Endothelial cell of umbilical vein (primary cell): ENCODE results near the gene IKZF1. TPM values are rescaled to one million over a fixed set of nuclear protein-coding genes. Genes with fewer than 3 reads are reported as not detected.

Experiments used
- BruUV-seq: library from RNA; stranded (reverse); fragments of 400-500 nt; replicated peaks from 2 replicates; lab custom pipeline; 2021; lab: Mats Ljungman, UMichigan
- CTCF ChIA-PET: fragments of 300-600, 350-600 bp; sonication (Branson Sonifier 250); formaldehyde crosslinking; loops from one replicate; lab custom pipeline; 2021; ENCODE audit warnings: antibody characterized with exemption, inconsistent platforms; lab: Charles Lee
- POLR2A ChIA-PET: fragments of 300-600, 350-600 bp; sonication (Branson Sonifier 250); formaldehyde crosslinking; loops from one replicate; lab custom pipeline; 2021; ENCODE audit warnings: antibody characterized with exemption, inconsistent platforms; lab: Charles Lee
- DNase-seq: peaks from one replicate; pipeline ENCODE4 v3.0.0-alpha.2; 2011; ENCODE audit warnings: low read depth, low spot score
- FAIRE-seq: peaks from 2 replicates; lab custom pipeline; 2011; peaks lifted over from hg19 to GRCh38; lab: Jason Lieb, UNC
- H2AFZ ChIP-seq: 2 replicates; pipeline ENCODE4 v1.6.0; 2012; ENCODE audit warnings: low read depth, low read length, control low read depth, inconsistent platforms
- H3K27ac ChIP-seq: 2 replicates; pipeline ENCODE4 v1.5.1; 2011; ENCODE audit warnings: low read depth, mild to moderate bottlenecking, control low read depth, low read length, moderate library complexity; ENCODE audit not compliant: insufficient read depth
- H3K27me3 ChIP-seq, 2 experiments: 2 replicates each; pipeline versions ENCODE4 v1.6.0 to v1.6.1; 2011; ENCODE audit warnings: low read length in 2 of 2, mixed read lengths in 1 of 2; ENCODE audit not compliant: control insufficient read depth in 2 of 2, insufficient read depth in 2 of 2
- H3K36me3 ChIP-seq, 2 experiments: 2 replicates in 1 of 2; 3 replicates in 1 of 2; pipeline ENCODE4 v1.5.1; 2011; ENCODE audit warnings: low read length in 2 of 2, mild to moderate bottlenecking in 1 of 2, moderate library complexity in 1 of 2; ENCODE audit not compliant: control insufficient read depth in 2 of 2, insufficient read depth in 2 of 2; ENCODE audit errors: extremely low read depth in 1 of 2
- H3K4me1 ChIP-seq: 3 replicates; pipeline ENCODE4 v1.5.1; 2011; ENCODE audit warnings: mild to moderate bottlenecking, low read length; ENCODE audit not compliant: control insufficient read depth, insufficient read depth; ENCODE audit errors: extremely low read depth
- H3K4me2 ChIP-seq: 2 replicates; pipeline ENCODE4 v1.6.1; 2011; ENCODE audit warnings: low read length, control low read depth, mixed read lengths; ENCODE audit not compliant: insufficient read depth
- H3K4me3 ChIP-seq, 3 experiments: fragments of 200-600 bp in 1 of 3; sonication (generic), shearing (Covaris generic) in 1 of 3; replicated peaks in 1 of 3; 2 replicates each; pipeline ENCODE4 v1.5.1; 2011 to 2016; ENCODE audit warnings: control low read depth in 3 of 3, low read length in 3 of 3, mild to moderate bottlenecking in 2 of 3, inconsistent platforms in 1 of 3, low read depth in 1 of 3, moderate library complexity in 1 of 3; ENCODE audit not compliant: insufficient read depth in 1 of 3
- H3K79me2 ChIP-seq: 2 replicates; pipeline ENCODE4 v1.6.0; 2012; ENCODE audit warnings: low read length, inconsistent platforms; ENCODE audit not compliant: control insufficient read depth, insufficient read depth
- H3K9ac ChIP-seq: replicated peaks from 2 replicates; pipeline ENCODE3; 2011; ENCODE audit warnings: low read length, control low read depth; ENCODE audit not compliant: insufficient read depth; ENCODE audit errors: extremely low read depth
- H3K9me1 ChIP-seq: replicated peaks from 3 replicates; pipeline ENCODE4 v1.6.0; 2011; ENCODE audit warnings: mild to moderate bottlenecking, low read length; ENCODE audit not compliant: control insufficient read depth, insufficient read depth; ENCODE audit errors: extremely low read depth
- H3K9me3 ChIP-seq: replicated peaks from 2 replicates; pipeline ENCODE4 v1.5.1; 2012; ENCODE audit warnings: low read length, inconsistent platforms; ENCODE audit not compliant: control insufficient read depth, insufficient read depth
- H4K20me1 ChIP-seq: replicated peaks from 2 replicates; pipeline ENCODE3; 2011; ENCODE audit warnings: mild to moderate bottlenecking, low read length; ENCODE audit not compliant: control insufficient read depth, insufficient read depth; ENCODE audit errors: extremely low read depth
- CTCF ChIP-seq, 2 donors: IDR thresholded peaks; 1 replicate in 1 of 2; 2 replicates in 1 of 2; pipeline ENCODE4 v1.5.1; 2011; ENCODE audit warnings: low read length in 2 of 2, mild to moderate bottlenecking in 2 of 2, moderate library complexity in 2 of 2, control low read depth in 1 of 2, inconsistent platforms in 1 of 2, low read depth in 1 of 2; ENCODE audit not compliant: insufficient read depth in 1 of 2; ENCODE audit errors: extremely low read depth in 1 of 2
- EZH2 ChIP-seq: IDR thresholded peaks from 2 replicates; pipeline ENCODE4 v1.6.1; 2012; ENCODE audit warnings: borderline replicate concordance, low read depth, mild to moderate bottlenecking, moderate library complexity, low read length, inconsistent platforms; ENCODE audit not compliant: severe bottlenecking
- FOS ChIP-seq: IDR thresholded peaks from 2 replicates; pipeline ENCODE4 v1.6.1; 2011; ENCODE audit warnings: mild to moderate bottlenecking, low read length, moderate library complexity, borderline replicate concordance; ENCODE audit not compliant: insufficient read depth
- GATA2 ChIP-seq: IDR thresholded peaks from 2 replicates; pipeline ENCODE4 v1.7.0; 2011; ENCODE audit warnings: low read depth, mild to moderate bottlenecking, moderate library complexity, mixed read lengths, low read length; ENCODE audit not compliant: insufficient read length, insufficient read depth
- JUN ChIP-seq: IDR thresholded peaks from 2 replicates; pipeline ENCODE4 v1.6.1; 2011; ENCODE audit warnings: borderline replicate concordance, low read depth; ENCODE audit not compliant: insufficient read length, insufficient read depth
- MAX ChIP-seq: IDR thresholded peaks from 2 replicates; pipeline ENCODE4 v1.6.1; 2011; ENCODE audit not compliant: insufficient read depth, insufficient read length
- MYC ChIP-seq: IDR thresholded peaks from one replicate; pipeline ENCODE4 v1.6.1; 2011; ENCODE audit warnings: mild to moderate bottlenecking, low read depth, low read length
- POLR2A ChIP-seq: IDR thresholded peaks from 2 replicates; pipeline ENCODE4 v1.6.1; 2012; ENCODE audit warnings: low read depth, mild to moderate bottlenecking, control low read depth, low read length
- POLR2AphosphoS5 ChIP-seq: IDR thresholded peaks from 2 replicates; pipeline ENCODE4 v1.6.1; 2012; ENCODE audit warnings: low read depth, mild to moderate bottlenecking, control low read depth, low read length, moderate library complexity; ENCODE audit not compliant: insufficient read depth
- dilution Hi-C: fragments of 300-500 bp; cut with MboI; formaldehyde crosslinking; loops from one replicate; pipeline ENCODE4 v1.15.0; 2019; ENCODE audit warnings: low sequenced_read_pairs; ENCODE audit not compliant: extremely low pct_ligation_motif_present
- intact Hi-C: fragments of 100-400 bp; cut with micrococcal nuclease; formaldehyde crosslinking; loops from one replicate; pipeline ENCODE4 v1.10.0; 2022
- polyA plus RNA-seq, 4 experiments: library from polyadenylated mRNA; depleted of rRNA in 3 of 4; stranded (reverse) in 3 of 4; unstranded in 1 of 4; fragments of >200 nt; gene quantifications; 2 replicates each; pipeline versions ENCODE4 v1.2.1 to v1.2.3, GENCODE V29; 2011 to 2012; ENCODE audit warnings: missing spikeins in 1 of 4
- total RNA-seq: library from RNA; stranded (reverse); gene quantifications from 2 replicates; pipeline ENCODE4 v1.2.3, GENCODE V29; 2021

The IKZF1 gene
- total and polyA plus RNA-seq, 2 donors (not counting 3 experiments of a cell fraction or from before 2014, with no cell fraction given), result 0.01 to 0.20 TPM

- DNase-seq (no peak), FAIRE-seq (no peak)
- TF ChIP-seq CTCF (IDR thresholded peaks at IDR 0.05; ENCODE audit: extremely low read depth in 1 of 2, insufficient read depth in 1 of 2, low read depth in 1 of 2, low read length in 2 of 2), result no peak
- no peak for TF ChIP-seq FOS
- no peak for TF ChIP-seq MYC
- no peak for TF ChIP-seq JUN
- no peak for TF ChIP-seq POLR2A
- no peak for TF ChIP-seq POLR2AphosphoS5
- no peak for TF ChIP-seq EZH2
- no peak for TF ChIP-seq GATA2
- TF ChIP-seq MAX, result no peak
- intact Hi-C loops, result no loop called here
- no peak overlapping the region for H3K4me3 ChIP-seq
- ChIA-PET POLR2A (no interaction called here), CTCF (no interaction called here)
- peaks cover 2% of the 10 kb centered on the region in 2 experiments for H3K27me3 ChIP-seq
- no peak overlapping the region for H3K9ac ChIP-seq
- no TSS peak for BruUV-seq
- no peaks in the 10 kb centered on the region for H4K20me1 ChIP-seq
- H3K4me2 ChIP-seq, result no peak overlapping the region
- dilution Hi-C loops, result no loop called here
- H3K36me3 ChIP-seq, result no peaks in the 10 kb centered on the region
- H2AFZ ChIP-seq, result no peak overlapping the region
- no peak overlapping the region for H3K27ac ChIP-seq
- no peaks in the 10 kb centered on the region for H3K79me2 ChIP-seq
- H3K4me1 ChIP-seq, result no peaks in the 10 kb centered on the region
- no peaks in the 10 kb centered on the region for H3K9me3 ChIP-seq
- H3K9me1 ChIP-seq, result no peaks in the 10 kb centered on the region
Measured at GRCh38 chr7:50327443-50327842, 22.9 kb downstream of the IKZF1 start.
